ENCODE measurements around the gene KIF6. TPM values are rescaled to one million over a fixed set of nuclear protein-coding genes. Genes with fewer than 3 reads are reported as not detected.

The KIF6 gene
- polyA plus RNA-seq, 2 of the 4 experiments (the other 2 are of a cell fraction): 0.05 to 0.39 TPM

GRCh38 chr6:39327507-39327906 lies 397.7 kb downstream of the KIF6 start (continued):
- TF ChIP-seq NR3C1 (IDR thresholded peaks at IDR 0.05) (no peak), FOSB (CRISPR knock-in tag; IDR thresholded peaks at IDR 0.05) (no peak), KDM5A (IDR thresholded peaks at IDR 0.05) (no peak)

- no peak within 1 kb of the TSS for H3K4me2 ChIP-seq
- no peaks in the 10 kb centered on the region for H3K9me3 ChIP-seq
- ChIA-PET CTCF (interaction anchor here (1.4 kb wide), 1 partner anchor 12 kb away, joined by 6 read pairs; no protein-coding TSS in a partner anchor), POLR2A (no interaction called here)
- no peaks in the 10 kb centered on the region for H3K4me1 ChIP-seq
- H3K4me3 ChIP-seq: no peak within 1 kb of the TSS
- FAIRE-seq: no peak
- no peak within 1 kb of the TSS for H3K27ac ChIP-seq
- 8% methylated on average over 3 of the region's 11 CpGs for WGBS (ENCODE audit: missing lambda C conversion rate)
- ATAC-seq: no peak
- no peak for DNase-seq (ENCODE audit: low read depth in 1 of 2, low spot score in 1 of 2)
- TF ChIP-seq CEBPB (IDR thresholded peaks at IDR 0.05) (no peak), FOSB (CRISPR knock-in tag; IDR thresholded peaks at IDR 0.05) (no peak), HES2 (IDR thresholded peaks at IDR 0.05) (no peak), NFE2L2 (conservative IDR thresholded peaks at IDR 0.05; ENCODE audit: low read length) (no peak), CBX8 (IDR thresholded peaks at IDR 0.05) (no peak), TFCP2L1 (CRISPR knock-in tag; IDR thresholded peaks at IDR 0.05) (no peak), MAX (IDR thresholded peaks at IDR 0.05) (no peak)
Measured at GRCh38 chr6:39322306-39322850, 402.8 kb downstream of the KIF6 start, which contains the start of gene KCNK16. TSS of gene KCNK16 (minus strand) at chr6:39322702. CDS start at chr6:39322540, 162 bp downstream.

GRCh38 chr6:39321761-39322160 lies 403.4 kb downstream of the KIF6 start:
- DNase-seq (ENCODE audit: low read depth in 1 of 2, low spot score in 1 of 2): no peak
- no peak for FAIRE-seq
- Histone ChIP-seq H3K4me1 (no peaks in the 10 kb centered on the region), H3K4me3 (no peak overlapping the region), H3K4me2 (no peak overlapping the region), H3K27ac (no peak overlapping the region), H3K9me3 (no peaks in the 10 kb centered on the region)
- no peak for ATAC-seq
- 20% methylated on average over 5 of the region's 5 CpGs for WGBS (ENCODE audit: missing lambda C conversion rate)
- POLR2A ChIA-PET: no interaction called here
- CTCF ChIA-PET: interaction anchor here (1.1 to 1.9 kb wide), 4 partner anchors 12 to 349 kb away, joined by 4 to 7 read pairs (median 6); no protein-coding TSS in a partner anchor
- TF ChIP-seq FOXS1 (CRISPR knock-in tag; IDR thresholded peaks at IDR 0.05) (no peak), SREBF2 (IDR thresholded peaks at IDR 0.05) (no peak), RCOR1 (IDR thresholded peaks at IDR 0.05; ENCODE audit: low read depth, low read length) (no peak), MAX (IDR thresholded peaks at IDR 0.05) (no peak), SMC3 (IDR thresholded peaks at IDR 0.05) (no peak), KDM5A (IDR thresholded peaks at IDR 0.05) (no peak), E2F6 (IDR thresholded peaks at IDR 0.05; ENCODE audit: borderline replicate concordance, low read depth) (no peak), ATOH8 (CRISPR knock-in tag; IDR thresholded peaks at IDR 0.05; ENCODE audit: low read depth) (no peak), BHLHE40 (IDR thresholded peaks at IDR 0.05; ENCODE audit: low read depth, low read length) (no peak), EHF (CRISPR knock-in tag; IDR thresholded peaks at IDR 0.05) (no peak), HMGXB4 (CRISPR knock-in tag; IDR thresholded peaks at IDR 0.05; ENCODE audit: borderline replicate concordance) (no peak), HEYL (CRISPR knock-in tag; IDR thresholded peaks at IDR 0.05) (no peak), ZC3H11A (IDR thresholded peaks at IDR 0.05) (no peak), GATA3 (IDR thresholded peaks at IDR 0.05; ENCODE audit: borderline replicate concordance) (no peak), FOSL2 (IDR thresholded peaks at IDR 0.05) (no peak), FOSL2 (CRISPR knock-in tag; IDR thresholded peaks at IDR 0.05) (no peak)

Data from A549 (cell line).